Endodermal cell (in vitro differentiated cells): Measurements from ENCODE around the gene RFTN1. TPM values are rescaled to one million over a fixed set of nuclear protein-coding genes. Genes with fewer than 3 reads are reported as not detected.

ENCODE experiments used
- DNase-seq: peaks from one replicate; pipeline ENCODE4 v3.0.0-alpha.2; 2017
- H3K27ac ChIP-seq: 2 replicates; pipeline ENCODE4 v1.5.1; 2013; ENCODE audit warnings: mild to moderate bottlenecking, low read depth, low read length, moderate library complexity
- H3K27me3 ChIP-seq: 2 replicates; pipeline ENCODE4 v1.6.1; 2013; ENCODE audit warnings: mild to moderate bottlenecking, low read length, moderate library complexity; ENCODE audit not compliant: insufficient read depth, control insufficient read depth, poor library complexity, severe bottlenecking
- H3K36me3 ChIP-seq: 2 replicates; pipeline ENCODE4 v1.7.0; 2013; ENCODE audit warnings: mild to moderate bottlenecking, low read length, moderate library complexity; ENCODE audit not compliant: control insufficient read depth, insufficient read depth
- H3K4me1 ChIP-seq: one replicate; pipeline ENCODE4 v1.7.0; 2013; ENCODE audit warnings: low read length; ENCODE audit not compliant: control insufficient read depth, insufficient read depth
- H3K4me3 ChIP-seq: 2 replicates; pipeline ENCODE4 v1.5.1; 2013; ENCODE audit warnings: mild to moderate bottlenecking, low read length, moderate library complexity
- H3K9ac ChIP-seq: 2 replicates; pipeline ENCODE4 v1.6.1; 2013; ENCODE audit warnings: mild to moderate bottlenecking, low read length, moderate library complexity; ENCODE audit not compliant: poor library complexity, severe bottlenecking; ENCODE audit errors: extremely low read depth
- H3K9me3 ChIP-seq: 2 replicates; pipeline ENCODE4 v1.6.1; 2013; ENCODE audit warnings: mild to moderate bottlenecking, low read length, moderate library complexity; ENCODE audit not compliant: control insufficient read depth
- H3K27ac Mint-ChIP-seq: 2 replicates; pipeline ENCODE4 v1.8.0; 2020; ENCODE audit warnings: mixed read lengths
- H3K27me3 Mint-ChIP-seq: 2 replicates; pipeline ENCODE4 v1.8.0; 2021; ENCODE audit warnings: mild to moderate bottlenecking, mixed read lengths; ENCODE audit not compliant: insufficient read depth
- H3K36me3 Mint-ChIP-seq: 2 replicates; pipeline ENCODE4 v1.8.0; 2020; ENCODE audit warnings: low read depth, mixed read lengths
- H3K4me1 Mint-ChIP-seq: 2 replicates; pipeline ENCODE4 v1.8.0; 2020; ENCODE audit warnings: mixed read lengths
- H3K4me3 Mint-ChIP-seq: 2 replicates; pipeline ENCODE4 v1.8.0; 2020; ENCODE audit warnings: mild to moderate bottlenecking, moderate library complexity, mixed read lengths
- H3K9me3 Mint-ChIP-seq: 2 replicates; pipeline ENCODE4 v1.8.0; 2020; ENCODE audit warnings: mild to moderate bottlenecking, mixed read lengths
- WGBS, 2 experiments: methylation state at CpG; one replicate each; pipeline versions ENCODE4 v1.1.5 to v1.1.7; 2013; ENCODE audit warnings: missing lambda C conversion rate in 2 of 2, mixed read lengths in 1 of 2; ENCODE audit not compliant: insufficient coverage in 1 of 2, insufficient read length in 1 of 2; 5-methylcytosine and 5-hydroxymethylcytosine counted together
- total RNA-seq, 2 donors: library from RNA; stranded (reverse); fragmentation: NEBNext Ultra II Directional in 1 of 2; extraction: Animal tissue kit (Norgen Biotek cat#: 25700) in 1 of 2; gene quantifications; 2 replicates in 1 of 2; 3 replicates in 1 of 2; pipeline ENCODE4 v1.2.1, GENCODE V29; 2021
- TF ChIP-seq, protein P1 (sequence below): fragments of 200-600 bp; sonication (generic); conservative IDR thresholded peaks from 2 replicates; pipeline ENCODE4 v1.5.0; 2021; ENCODE audit warnings: antibody characterized with exemption, mild to moderate bottlenecking

Gene RFTN1
- total RNA-seq, 2 donors from 2014 or later, result 0.80 to 1.1 TPM

DNA sequence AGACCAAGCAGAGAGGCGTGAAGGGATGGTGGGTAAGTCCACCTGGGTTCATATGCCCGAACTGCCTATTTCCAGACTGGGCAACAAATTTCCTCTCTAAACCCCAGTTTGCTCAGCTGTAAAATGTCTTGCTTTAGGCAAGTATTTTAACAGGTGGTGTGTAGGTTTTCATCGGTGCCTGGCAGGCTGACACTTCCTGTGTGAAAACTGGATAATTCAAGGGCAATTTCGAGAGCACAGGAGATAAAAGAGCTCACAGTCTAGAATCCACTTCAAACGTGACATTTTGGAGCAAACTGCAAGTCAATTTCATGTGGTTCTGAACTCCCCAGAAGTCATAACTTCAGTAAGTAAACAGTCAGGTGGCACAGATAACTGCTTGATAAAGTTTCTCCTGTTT, 136.3 kb downstream of the RFTN1 start:
- H3K9me3 ChIP-seq, result no peaks in the 10 kb centered on the region
- H3K4me3 ChIP-seq, result peak overlapping the region; percentile 7
- DNase-seq, result no peak
- H3K4me1 ChIP-seq, result peaks cover 18% of the 10 kb centered on the region
- no peak overlapping the region for H3K27ac ChIP-seq
- Mint-ChIP-seq H3K4me1 (peaks cover 9% of the 10 kb centered on the region), H3K27me3 (peaks cover 3% of the 10 kb centered on the region), H3K4me3 (no peak overlapping the region), H3K36me3 (peaks cover 4% of the 10 kb centered on the region), H3K9me3 (peaks cover 23% of the 10 kb centered on the region), H3K27ac (no peak overlapping the region)
- WGBS, 2 experiments, result 85 to 90% methylated on average over 5 of the region's 5 CpGs
- TF ChIP-seq, protein P1, sequence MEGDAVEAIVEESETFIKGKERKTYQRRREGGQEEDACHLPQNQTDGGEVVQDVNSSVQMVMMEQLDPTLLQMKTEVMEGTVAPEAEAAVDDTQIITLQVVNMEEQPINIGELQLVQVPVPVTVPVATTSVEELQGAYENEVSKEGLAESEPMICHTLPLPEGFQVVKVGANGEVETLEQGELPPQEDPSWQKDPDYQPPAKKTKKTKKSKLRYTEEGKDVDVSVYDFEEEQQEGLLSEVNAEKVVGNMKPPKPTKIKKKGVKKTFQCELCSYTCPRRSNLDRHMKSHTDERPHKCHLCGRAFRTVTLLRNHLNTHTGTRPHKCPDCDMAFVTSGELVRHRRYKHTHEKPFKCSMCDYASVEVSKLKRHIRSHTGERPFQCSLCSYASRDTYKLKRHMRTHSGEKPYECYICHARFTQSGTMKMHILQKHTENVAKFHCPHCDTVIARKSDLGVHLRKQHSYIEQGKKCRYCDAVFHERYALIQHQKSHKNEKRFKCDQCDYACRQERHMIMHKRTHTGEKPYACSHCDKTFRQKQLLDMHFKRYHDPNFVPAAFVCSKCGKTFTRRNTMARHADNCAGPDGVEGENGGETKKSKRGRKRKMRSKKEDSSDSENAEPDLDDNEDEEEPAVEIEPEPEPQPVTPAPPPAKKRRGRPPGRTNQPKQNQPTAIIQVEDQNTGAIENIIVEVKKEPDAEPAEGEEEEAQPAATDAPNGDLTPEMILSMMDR, result no peak
- no peaks in the 10 kb centered on the region for H3K27me3 ChIP-seq
- no peak overlapping the region for H3K9ac ChIP-seq
- H3K36me3 ChIP-seq, result no peaks in the 10 kb centered on the region

DNA sequence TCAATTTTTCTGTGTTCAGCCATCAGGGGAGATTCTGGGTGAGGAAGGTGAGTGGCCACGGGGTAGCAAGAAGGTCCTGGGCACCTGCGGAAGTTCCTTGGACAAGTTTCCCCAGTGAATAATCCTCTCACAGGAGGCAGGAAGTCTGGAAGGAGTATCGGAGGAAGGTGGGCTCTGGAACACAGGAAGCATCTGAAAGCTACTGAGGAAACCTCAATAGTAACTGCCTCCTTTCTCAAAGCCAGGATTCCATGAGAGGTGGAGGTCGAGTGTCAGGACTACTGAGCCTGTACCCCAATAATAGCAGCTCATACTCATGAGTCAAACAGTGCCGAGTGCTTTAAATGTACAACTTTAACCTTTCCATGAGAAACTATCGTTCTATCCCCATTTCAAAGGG, 137.6 kb downstream of the RFTN1 start:
- Histone ChIP-seq H3K27ac (no peak overlapping the region), H3K27me3 (no peaks in the 10 kb centered on the region), H3K4me3 (no peak overlapping the region), H3K9ac (no peak overlapping the region), H3K4me1 (peaks cover 19% of the 10 kb centered on the region), H3K36me3 (no peaks in the 10 kb centered on the region), H3K9me3 (no peaks in the 10 kb centered on the region)
- peaks cover 5% of the 10 kb centered on the region for H3K27me3 Mint-ChIP-seq
- H3K27ac Mint-ChIP-seq, result no peak overlapping the region
- peaks cover 23% of the 10 kb centered on the region for H3K9me3 Mint-ChIP-seq
- H3K36me3 Mint-ChIP-seq, result peaks cover 4% of the 10 kb centered on the region
- H3K4me3 Mint-ChIP-seq, result no peak overlapping the region
- no peak for DNase-seq
- TF ChIP-seq, protein P1, result no peak
- peaks cover 9% of the 10 kb centered on the region for H3K4me1 Mint-ChIP-seq
- WGBS, 2 experiments, result 85 to 87% methylated on average over 5 to 6 of the region's 6 CpGs

DNA sequence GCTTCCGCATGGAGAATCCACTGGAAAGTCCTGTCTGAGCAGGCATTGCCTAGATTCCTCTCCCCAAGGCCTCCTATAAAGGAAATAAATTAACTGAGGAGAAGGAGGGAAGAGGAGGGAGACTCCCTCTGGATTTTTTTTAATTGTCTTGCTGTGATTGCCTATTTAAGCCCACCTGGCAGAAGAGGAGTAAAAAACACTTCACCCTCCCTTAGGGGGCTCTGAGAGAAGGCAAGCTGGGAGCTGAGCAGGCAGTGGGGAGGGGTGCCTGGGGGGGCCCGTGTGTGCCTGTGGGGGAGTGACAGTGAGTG, 138.6 kb downstream of the RFTN1 start:
- Mint-ChIP-seq H3K27me3 (peaks cover 5% of the 10 kb centered on the region), H3K27ac (no peak overlapping the region), H3K4me1 (peaks cover 16% of the 10 kb centered on the region), H3K9me3 (peaks cover 23% of the 10 kb centered on the region), H3K36me3 (peaks cover 4% of the 10 kb centered on the region), H3K4me3 (no peak overlapping the region)
- H3K4me1 ChIP-seq, result peaks cover 29% of the 10 kb centered on the region
- TF ChIP-seq, protein P1, result no peak
- H3K36me3 ChIP-seq, result no peaks in the 10 kb centered on the region
- no peak overlapping the region for H3K9ac ChIP-seq
- no peak overlapping the region for H3K4me3 ChIP-seq
- WGBS, 2 experiments, result 66 to 100% methylated on average over 1 to 2 of the region's 2 CpGs
- H3K27me3 ChIP-seq, result no peaks in the 10 kb centered on the region
- DNase-seq, result no peak
- H3K9me3 ChIP-seq, result no peaks in the 10 kb centered on the region
- no peak overlapping the region for H3K27ac ChIP-seq
